Esophagus muscularis mucosa (tissue), 4 donors: ENCODE results near the gene KDSR.

Experiments
- EP300 ChIP-seq: sonication (generic); formaldehyde crosslinking; IDR thresholded peaks from one replicate; pipeline ENCODE4 v1.6.1; 2017; ENCODE audit warnings: antibody characterized with exemption
- POLR2A ChIP-seq: fragments of 450-650 bp; IDR thresholded peaks from one replicate; pipeline ENCODE4 v1.6.1; 2017; ENCODE audit warnings: antibody characterized with exemption, moderate library complexity, mild to moderate bottlenecking, low read depth
- POLR2AphosphoS5 ChIP-seq, 2 donors: sonication (generic); formaldehyde crosslinking; IDR thresholded peaks; one replicate each; pipeline ENCODE4 v1.6.1; 2017; ENCODE audit warnings: antibody characterized with exemption in 2 of 2
- TF ChIP-seq, protein P1 (sequence below), 3 experiments: fragments of 200-600 bp in 2 of 3; fragments of 450-650 bp in 1 of 3; sonication (generic) in 2 of 3; IDR thresholded peaks; one replicate each; pipeline ENCODE4 v1.5.1; 2017 to 2019; ENCODE audit warnings: antibody characterized with exemption in 3 of 3, mild to moderate bottlenecking in 2 of 3, moderate library complexity in 1 of 3

DNA sequence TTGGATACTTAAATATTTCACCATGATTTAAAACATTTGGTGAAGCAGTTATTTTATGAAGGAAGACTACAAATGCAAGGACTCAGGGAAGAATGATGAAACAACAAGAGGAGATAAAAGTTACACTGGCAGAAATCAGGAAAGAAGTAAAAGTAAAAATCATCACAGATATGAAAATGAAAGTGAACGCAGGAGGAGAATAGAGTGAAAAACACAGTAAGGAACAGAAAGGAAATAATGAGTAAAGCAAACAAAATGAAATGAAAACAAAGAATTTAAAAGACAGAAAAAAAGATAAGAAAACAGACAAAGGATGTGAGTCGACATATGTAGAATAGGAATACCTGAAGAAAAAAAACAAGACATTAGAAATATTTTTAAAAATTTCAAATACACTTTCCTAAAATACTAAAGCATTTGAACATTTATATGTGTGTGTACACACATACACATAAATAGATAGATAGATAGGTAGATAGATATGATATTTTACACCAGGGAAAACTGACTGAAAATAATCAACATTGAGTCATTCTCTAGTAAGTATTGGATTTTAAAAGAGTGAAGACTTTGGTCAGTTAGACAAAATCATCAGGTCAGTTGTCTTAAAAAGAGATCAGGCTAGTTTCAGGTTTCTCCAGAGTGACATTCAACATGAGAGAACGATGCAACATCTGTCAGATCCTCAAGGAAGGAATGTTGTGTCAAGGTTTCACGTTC, 12.1 kb upstream of the KDSR start:
- no peak for TF ChIP-seq POLR2AphosphoS5 (IDR thresholded peaks at IDR 0.05)
- TF ChIP-seq, protein P1, sequence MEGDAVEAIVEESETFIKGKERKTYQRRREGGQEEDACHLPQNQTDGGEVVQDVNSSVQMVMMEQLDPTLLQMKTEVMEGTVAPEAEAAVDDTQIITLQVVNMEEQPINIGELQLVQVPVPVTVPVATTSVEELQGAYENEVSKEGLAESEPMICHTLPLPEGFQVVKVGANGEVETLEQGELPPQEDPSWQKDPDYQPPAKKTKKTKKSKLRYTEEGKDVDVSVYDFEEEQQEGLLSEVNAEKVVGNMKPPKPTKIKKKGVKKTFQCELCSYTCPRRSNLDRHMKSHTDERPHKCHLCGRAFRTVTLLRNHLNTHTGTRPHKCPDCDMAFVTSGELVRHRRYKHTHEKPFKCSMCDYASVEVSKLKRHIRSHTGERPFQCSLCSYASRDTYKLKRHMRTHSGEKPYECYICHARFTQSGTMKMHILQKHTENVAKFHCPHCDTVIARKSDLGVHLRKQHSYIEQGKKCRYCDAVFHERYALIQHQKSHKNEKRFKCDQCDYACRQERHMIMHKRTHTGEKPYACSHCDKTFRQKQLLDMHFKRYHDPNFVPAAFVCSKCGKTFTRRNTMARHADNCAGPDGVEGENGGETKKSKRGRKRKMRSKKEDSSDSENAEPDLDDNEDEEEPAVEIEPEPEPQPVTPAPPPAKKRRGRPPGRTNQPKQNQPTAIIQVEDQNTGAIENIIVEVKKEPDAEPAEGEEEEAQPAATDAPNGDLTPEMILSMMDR (IDR thresholded peaks at IDR 0.05) = no peak
- TF ChIP-seq POLR2A = no peak
- TF ChIP-seq EP300 = no peak
